GM12891 (cell line): Measurements from ENCODE around the gene ITGB2.

ENCODE experiments used
- DNase-seq: peaks from one replicate; pipeline ENCODE4 v3.0.0; 2011; ENCODE audit warnings: low spot score; ENCODE audit not compliant: insufficient read length
- FAIRE-seq: peaks from 2 replicates; lab custom pipeline; 2011; peaks lifted over from hg19 to GRCh38; lab: Jason Lieb, UNC
- PAX5 ChIP-seq: IDR thresholded peaks from 2 replicates; pipeline ENCODE4 v1.6.1; 2011; ENCODE audit warnings: low read length, moderate library complexity, mild to moderate bottlenecking; ENCODE audit not compliant: insufficient read depth, severe bottlenecking
- POLR2A ChIP-seq: IDR thresholded peaks from 2 replicates; pipeline ENCODE4 v1.6.1; 2011; ENCODE audit warnings: low read depth, low read length, control low read depth
- POLR2AphosphoS5 ChIP-seq: IDR thresholded peaks from 2 replicates; pipeline ENCODE4 v1.6.1; 2011; ENCODE audit warnings: low read depth, low read length, control low read depth
- POU2F2 ChIP-seq: IDR thresholded peaks from 2 replicates; pipeline ENCODE4 v1.6.1; 2011; ENCODE audit warnings: low read depth, mild to moderate bottlenecking, control low read depth, low read length, moderate library complexity
- SPI1 ChIP-seq: IDR thresholded peaks from 2 replicates; pipeline ENCODE4 v1.6.1; 2011; ENCODE audit warnings: low read depth, low read length, control low read depth
- TAF1 ChIP-seq: IDR thresholded peaks from 2 replicates; pipeline ENCODE4 v1.6.1; 2011; ENCODE audit warnings: low read depth, low read length, control low read depth

Gene ITGB2

DNA sequence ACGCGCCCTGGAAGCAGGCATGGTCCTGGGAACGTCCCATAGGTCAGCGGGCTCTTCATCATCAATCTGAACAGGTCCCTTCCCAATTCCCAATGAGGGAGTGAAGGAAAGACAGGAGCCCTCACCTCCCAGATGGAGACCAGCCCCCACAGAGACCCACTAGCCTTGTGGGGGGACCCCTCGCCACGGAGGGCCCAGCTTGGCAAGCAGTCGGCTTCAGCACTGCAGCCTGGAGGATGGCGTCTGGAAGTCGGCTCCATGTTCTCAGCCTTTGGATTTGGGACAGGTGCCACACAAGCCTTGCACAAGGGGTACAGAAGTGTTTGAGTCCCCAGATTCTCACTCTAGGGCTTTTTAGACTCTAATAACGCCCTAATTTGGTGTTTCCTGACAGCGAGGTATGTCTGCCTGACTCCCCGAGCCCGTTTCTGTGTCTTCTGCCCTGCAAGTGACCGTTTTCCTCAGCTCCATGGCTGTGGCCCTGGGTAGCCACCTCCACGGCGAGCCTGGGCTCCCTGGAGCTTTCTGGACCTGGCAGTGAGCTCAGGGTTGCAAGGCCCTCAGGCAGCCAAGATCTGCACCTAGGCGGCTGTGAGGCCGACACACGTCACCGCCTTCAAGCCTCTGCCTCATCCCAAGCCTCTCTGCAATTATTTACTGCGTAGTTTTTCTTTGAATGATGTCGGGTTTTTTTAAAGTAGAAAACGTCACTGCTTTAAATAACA, 77.8 kb downstream of the ITGB2 start:
- TF ChIP-seq PAX5 (no peak), POLR2AphosphoS5 (no peak), SPI1 (no peak), POLR2A (no peak), TAF1 (no peak), POU2F2 (no peak)
- DNase-seq = no peak
- no peak for FAIRE-seq

DNA sequence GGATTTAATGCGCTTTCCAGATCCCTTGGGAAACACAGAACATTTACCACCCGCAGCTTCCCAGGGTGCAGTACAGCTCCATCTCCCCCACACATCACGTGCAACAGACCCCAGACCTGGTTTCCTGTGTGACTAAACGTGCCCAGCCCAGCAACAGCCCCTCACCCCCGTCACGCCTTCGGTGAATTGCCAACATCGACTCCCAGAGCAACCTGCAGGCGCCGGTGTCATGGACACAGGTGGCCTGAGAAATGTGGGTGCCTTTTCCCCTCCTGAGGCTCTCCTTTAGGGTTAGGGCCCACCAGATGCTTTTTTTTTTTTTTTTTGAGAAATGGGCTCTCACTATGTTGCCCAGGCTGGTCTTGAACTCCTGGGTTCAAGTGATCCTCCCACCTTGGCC, 78.6 kb downstream of the ITGB2 start:
- FAIRE-seq = no peak
- no peak for TF ChIP-seq POLR2A
- no peak for TF ChIP-seq SPI1
- no peak for TF ChIP-seq POU2F2
- no peak for TF ChIP-seq PAX5
- no peak for TF ChIP-seq POLR2AphosphoS5
- no peak for TF ChIP-seq TAF1
- no peak for DNase-seq

GRCh38 chr21:44840771-44841170, 79.9 kb downstream of the ITGB2 start:
- TF ChIP-seq POLR2AphosphoS5 (no peak), SPI1 (no peak), PAX5 (no peak), POLR2A (no peak), TAF1 (no peak), POU2F2 (no peak)
- no peak for DNase-seq
- no peak for FAIRE-seq

- TF ChIP-seq SPI1 (no peak), POLR2A (no peak), TAF1 (no peak), PAX5 (no peak), POLR2AphosphoS5 (no peak), POU2F2 (no peak)
- no peak for DNase-seq
- no peak for FAIRE-seq
These were observed 81.7 kb downstream of the ITGB2 start for GRCh38 chr21:44838951-44839350.

DNA sequence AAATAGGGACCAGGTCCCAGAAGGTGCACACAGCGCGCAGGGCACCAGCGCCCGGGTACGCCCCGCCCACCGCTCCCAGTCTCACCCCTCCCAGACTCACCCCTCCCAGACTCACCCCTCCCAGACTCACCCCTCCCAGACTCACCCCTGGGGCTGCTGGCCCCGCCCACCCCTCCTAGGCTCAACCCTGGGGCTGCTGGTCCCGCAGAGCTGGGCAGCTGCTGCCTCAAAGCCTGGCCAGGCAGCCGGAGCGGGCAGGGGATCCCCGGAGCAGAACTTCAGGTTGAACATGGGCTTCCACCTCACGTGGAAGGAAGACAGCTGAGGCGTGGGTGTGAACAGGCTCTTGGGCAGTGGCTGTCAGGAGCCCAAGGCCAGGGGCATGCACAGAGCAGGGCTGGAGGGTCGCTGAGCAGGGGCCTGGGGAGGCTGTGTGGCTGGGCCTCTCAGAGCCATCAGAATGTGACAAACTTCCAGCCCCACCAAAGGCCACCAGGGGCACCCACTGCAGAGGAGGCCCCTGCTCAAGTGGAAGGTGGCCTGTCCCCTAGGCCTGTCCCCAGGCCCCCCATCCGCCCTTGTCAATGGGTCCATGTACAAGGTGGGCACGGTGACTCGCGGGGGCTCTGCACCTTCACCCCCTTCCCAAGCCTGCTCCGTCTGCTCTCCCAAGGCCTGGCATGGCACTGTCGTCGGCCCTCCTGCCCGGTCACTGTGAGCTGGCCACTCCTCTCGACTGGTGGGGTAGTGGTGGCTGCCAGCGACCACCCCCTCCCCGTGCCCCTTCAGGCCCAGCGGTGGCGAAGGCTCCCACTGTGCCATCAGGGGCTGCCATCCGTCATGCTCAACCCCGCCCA, 82.4 kb downstream of the ITGB2 start:
- TF ChIP-seq POLR2AphosphoS5 = no peak
- no peak for TF ChIP-seq POU2F2
- TF ChIP-seq PAX5 = no peak
- TF ChIP-seq SPI1 = no peak
- no peak for TF ChIP-seq POLR2A
- no peak for TF ChIP-seq TAF1
- DNase-seq (no peak), FAIRE-seq (no peak)

- TF ChIP-seq SPI1 (no peak), POLR2AphosphoS5 (no peak), TAF1 (no peak), PAX5 (no peak), POU2F2 (no peak), POLR2A (no peak)
- FAIRE-seq (no peak), DNase-seq (no peak)
These were observed 83.2 kb downstream of the ITGB2 start for GRCh38 chr21:44837537-44837936.

DNA sequence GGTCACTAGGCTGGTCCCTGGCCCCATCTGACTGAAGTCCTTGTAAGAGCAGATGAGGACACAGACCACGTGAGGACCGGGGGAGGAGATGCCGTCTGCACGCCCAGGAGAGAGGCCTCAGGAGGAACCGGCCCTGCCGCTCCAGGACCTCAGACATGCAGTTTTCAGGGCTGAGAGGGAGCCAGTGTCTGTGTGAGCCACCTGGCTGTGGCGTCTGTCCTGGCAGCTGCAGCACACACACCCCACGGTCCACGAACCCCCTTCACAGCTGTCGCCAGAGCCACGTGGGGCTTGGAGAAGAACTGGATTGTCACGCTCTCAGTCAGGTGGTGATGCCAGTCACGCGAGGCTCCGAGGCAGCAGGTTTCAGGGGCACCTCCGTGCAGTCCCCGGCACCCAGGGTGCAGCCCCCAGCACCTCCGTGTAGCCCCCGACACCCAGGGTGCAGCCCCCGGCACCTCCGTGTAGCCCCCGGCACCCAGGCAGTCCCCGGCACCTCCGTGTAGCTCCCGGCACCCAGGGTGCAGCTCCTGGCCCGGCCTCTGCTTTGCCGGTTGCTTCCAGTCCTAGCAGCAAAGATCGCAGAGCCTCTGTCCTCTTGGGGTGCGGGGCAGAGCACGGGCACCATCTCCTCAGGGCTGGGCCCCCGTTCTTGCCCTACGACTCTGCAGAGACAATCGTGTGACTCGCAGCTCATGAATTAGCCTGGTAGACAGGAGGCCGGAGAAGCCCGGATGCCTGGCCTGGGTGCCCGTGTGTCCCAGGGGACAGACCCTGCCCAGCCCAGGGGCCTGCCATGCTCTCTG, 83.8 kb downstream of the ITGB2 start:
- TF ChIP-seq POU2F2 = no peak
- TF ChIP-seq PAX5 = no peak
- TF ChIP-seq TAF1 = no peak
- TF ChIP-seq POLR2AphosphoS5 = no peak
- no peak for TF ChIP-seq POLR2A
- TF ChIP-seq SPI1 = no peak
- FAIRE-seq = no peak
- no peak for DNase-seq

DNA sequence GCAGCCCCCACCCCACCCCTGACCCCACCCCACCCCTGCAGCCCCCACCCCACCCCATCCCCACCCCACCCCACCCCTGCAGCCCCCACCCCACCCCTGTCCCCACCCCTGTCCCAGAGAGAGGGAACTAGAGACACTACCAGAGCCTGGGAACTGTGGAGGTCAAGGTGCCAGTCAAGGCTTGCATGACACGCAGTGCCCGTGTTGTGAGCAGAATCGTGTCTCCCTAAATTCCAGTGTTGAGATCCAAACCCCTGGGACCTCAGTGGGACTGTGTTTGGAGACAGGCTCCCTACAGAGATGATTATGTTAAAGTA, 84.4 kb downstream of the ITGB2 start:
- FAIRE-seq (no peak), DNase-seq (no peak)
- no peak for TF ChIP-seq POLR2AphosphoS5
- TF ChIP-seq POU2F2 = no peak
- TF ChIP-seq PAX5 = no peak
- no peak for TF ChIP-seq SPI1
- TF ChIP-seq POLR2A = no peak
- TF ChIP-seq TAF1 = no peak
